Spleen (tissue), 11 donors: Measurements from ENCODE around the gene NMNAT2. TPM values are rescaled to one million over a fixed set of nuclear protein-coding genes. Genes with fewer than 3 reads are reported as not detected.
A peak's percentile ranks its signal among the peaks of the same experiment; 100 is the strongest.
"Not testable (repeated sequence)": the region's sequence is repeated elsewhere in the genome, so short reads cannot be mapped to it uniquely, and the experiment has no call there.

Source experiments
- DNase-seq: peaks from one replicate; pipeline ENCODE4 v3.0.0-alpha.2; 2020
- H3K27ac ChIP-seq, 8 donors: fragments of 200-600 bp; sonication (generic) in 7 of 8; 1 replicate in 4 of 8; 2 replicates in 4 of 8; pipeline versions ENCODE4 v1.5.0 to v1.8.0; 2016 to 2021; ENCODE audit warnings: inconsistent platforms in 4 of 8, mild to moderate bottlenecking in 4 of 8, moderate library complexity in 1 of 8
- H3K27me3 ChIP-seq, 7 donors: fragments of 200-600 bp; sonication (generic) in 6 of 7; replicated peaks in 1 of 7; 1 replicate in 4 of 7; 2 replicates in 3 of 7; pipeline versions ENCODE4 v1.5.0 to v1.8.0; 2016 to 2021; ENCODE audit warnings: inconsistent platforms in 3 of 7, mild to moderate bottlenecking in 1 of 7
- H3K36me3 ChIP-seq, 6 donors: fragments of 200-600 bp; sonication (generic) in 5 of 6; 1 replicate in 4 of 6; 2 replicates in 2 of 6; pipeline versions ENCODE4 v1.5.0 to v1.8.0; 2016 to 2021; ENCODE audit warnings: inconsistent platforms in 2 of 6
- H3K4me1 ChIP-seq, 6 donors: fragments of 200-600 bp; sonication (generic) in 5 of 6; 1 replicate in 3 of 6; 2 replicates in 3 of 6; pipeline versions ENCODE4 v1.5.0 to v1.8.0; 2016 to 2021; ENCODE audit warnings: inconsistent platforms in 3 of 6
- H3K4me3 ChIP-seq, 8 donors: fragments of 200-600 bp; sonication (generic) in 7 of 8; 1 replicate in 4 of 8; 2 replicates in 4 of 8; pipeline versions ENCODE4 v1.5.0 to v1.8.0; 2016 to 2021; ENCODE audit warnings: inconsistent platforms in 4 of 8, mild to moderate bottlenecking in 4 of 8, moderate library complexity in 2 of 8
- H3K9me3 ChIP-seq, 8 donors: fragments of 200-600 bp; sonication (generic) in 7 of 8; 1 replicate in 4 of 8; 2 replicates in 4 of 8; pipeline versions ENCODE4 v1.5.0 to v1.8.0; 2016 to 2021; ENCODE audit warnings: inconsistent platforms in 4 of 8
- CTCF ChIP-seq, 11 experiments: fragments of 200-600 bp in 7 of 11; fragments of 450-650 bp in 4 of 11; sonication (generic) in 4 of 11; IDR thresholded peaks in 8 of 11; conservative IDR thresholded peaks in 3 of 11; 1 replicate in 7 of 11; 2 replicates in 4 of 11; pipeline versions ENCODE4 v1.4.0 to v1.8.0; 2016 to 2021; ENCODE audit warnings: antibody characterized with exemption in 11 of 11, inconsistent platforms in 4 of 11, mild to moderate bottlenecking in 1 of 11
- POLR2A ChIP-seq, 3 donors: fragments of 450-650 bp; IDR thresholded peaks; one replicate each; pipeline ENCODE4 v1.5.1; 2017; ENCODE audit warnings: antibody characterized with exemption in 3 of 3, mild to moderate bottlenecking in 1 of 3
- POLR2AphosphoS5 ChIP-seq, 3 donors: sonication (generic); formaldehyde crosslinking; IDR thresholded peaks; one replicate each; pipeline ENCODE4 v1.5.1; 2017; ENCODE audit warnings: antibody characterized with exemption in 3 of 3
- WGBS, 5 donors: extraction: QIAGEN DNeasy Blood & Tissue Kit in 3 of 5; methylation state at CpG; one replicate each; pipeline versions ENCODE4 v1.1.5 to v1.1.7; 2013 to 2018; 5-methylcytosine and 5-hydroxymethylcytosine counted together
- intact Hi-C: fragments of 100-400 bp; cut with DNase I; formaldehyde crosslinking; loops from one replicate; pipeline ENCODE4 v1.15.0; 2023; ENCODE audit warnings: low total_unique reads
- polyA plus RNA-seq, 3 donors: library from polyadenylated mRNA; stranded (reverse); fragments of 200-250 nt; gene quantifications; one replicate each; pipeline ENCODE4 v1.2.1, GENCODE V29; 2013
- total RNA-seq, 7 donors: library from RNA; depleted of rRNA in 3 of 7; stranded (reverse); fragments of >200 nt in 3 of 7; fragmentation: NEBNext Ultra II Directional in 4 of 7; extraction: Animal tissue kit (Norgen Biotek cat#: 25700) in 4 of 7; gene quantifications; one replicate each; pipeline versions ENCODE4 v1.1.0 to v1.2.1, GENCODE V29; 2016 to 2021
- donor health status: healthy with polysubstance abuse.
- donor health status: DM: no; HTN: no; CAD: no; lungs with moderate emphysema.
- donor health status: DM: no; HTN: no; CAD: no.
- donor health status: Bipolar disorder and iron deficiency.
- donor health status: healthy.
- donor health status: DM: no; HTN: no; CAD: no.
- donor health status: DM: yes; HTN: yes; CAD: no.

Gene NMNAT2
- total and polyA plus RNA-seq, 10 donors, result 0.05 to 1.7 (median 0.17) TPM

DNA sequence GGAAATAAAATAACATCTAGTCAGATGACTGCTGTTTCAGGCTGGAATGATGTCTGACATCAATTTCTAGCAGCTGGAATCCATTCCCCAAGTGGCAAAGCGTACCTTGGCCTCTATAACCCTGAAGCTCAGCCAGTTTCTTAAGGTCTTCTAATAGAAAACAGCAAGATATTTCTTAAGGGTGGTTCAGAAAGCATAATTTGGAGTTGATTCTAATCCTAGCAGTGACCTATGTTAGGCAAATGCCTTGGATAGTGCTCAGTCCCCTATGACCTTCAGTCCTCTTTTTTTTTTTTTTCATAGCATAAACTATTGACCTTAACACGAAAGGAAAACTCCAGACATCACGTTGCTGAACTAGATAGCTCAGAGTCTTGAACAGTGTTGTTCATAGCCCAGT, 175.6 kb downstream of the NMNAT2 start:
- 63 to 79% (median 72%) methylated on average over 3 of the region's 3 CpGs for WGBS, 5 donors
- H3K9me3 ChIP-seq, result no peaks in the 10 kb centered on the region
- no peak for DNase-seq
- no peak overlapping the region for H3K4me3 ChIP-seq
- H3K36me3 ChIP-seq, result no peaks in the 10 kb centered on the region
- TF ChIP-seq POLR2AphosphoS5 (IDR thresholded peaks at IDR 0.05) (no peak), CTCF (IDR thresholded peaks at IDR 0.05 in 8 of 11, conservative IDR thresholded peaks at IDR 0.05 in 3 of 11) (no peak), POLR2A (IDR thresholded peaks at IDR 0.05) (no peak)
- peak overlapping the region in 4 of 8 donors; percentile 41 to 88 (median 80) for H3K27ac ChIP-seq
- peaks cover 0 to 2% (median 0%) of the 10 kb centered on the region in 7 donors for H3K27me3 ChIP-seq
- intact Hi-C loops, result no loop called here
- peaks cover 0 to 24% (median 3%) of the 10 kb centered on the region in 6 donors for H3K4me1 ChIP-seq

DNA sequence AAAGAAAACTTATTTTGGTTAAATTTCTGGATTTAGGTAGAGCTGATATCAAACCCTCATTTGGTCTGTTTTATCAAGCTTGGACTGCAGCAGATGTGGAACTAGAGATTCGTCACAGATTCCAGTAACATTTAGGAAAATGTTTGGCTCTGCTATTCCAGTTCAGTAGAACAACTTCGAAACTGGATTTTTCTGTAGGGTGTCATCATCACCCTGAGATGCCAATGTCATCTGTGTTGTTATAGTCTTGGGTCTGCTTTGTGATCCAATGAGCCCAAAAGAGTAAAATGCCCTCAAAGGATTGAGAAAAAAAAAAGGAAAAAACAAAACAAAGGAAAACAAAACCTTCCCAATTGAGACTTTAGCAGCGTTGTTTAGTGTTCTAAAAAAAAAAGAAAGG, 176.7 kb downstream of the NMNAT2 start:
- TF ChIP-seq CTCF (IDR thresholded peaks at IDR 0.05 in 8 of 11, conservative IDR thresholded peaks at IDR 0.05 in 3 of 11) (no peak), POLR2A (IDR thresholded peaks at IDR 0.05) (no peak), POLR2AphosphoS5 (IDR thresholded peaks at IDR 0.05) (no peak)
- Histone ChIP-seq H3K4me3 (no peak overlapping the region), H3K9me3 (no peaks in the 10 kb centered on the region), H3K27ac (no peak overlapping the region), H3K4me1 (peaks cover 0 to 24% (median 3%) of the 10 kb centered on the region in 6 donors), H3K27me3 (peaks cover 0 to 2% (median 0%) of the 10 kb centered on the region in 7 donors), H3K36me3 (no peaks in the 10 kb centered on the region)
- 72 to 89% (median 83%) methylated on average over 3 of the region's 3 CpGs for WGBS, 5 donors
- no peak for DNase-seq
- intact Hi-C loops, result no loop called here

DNA sequence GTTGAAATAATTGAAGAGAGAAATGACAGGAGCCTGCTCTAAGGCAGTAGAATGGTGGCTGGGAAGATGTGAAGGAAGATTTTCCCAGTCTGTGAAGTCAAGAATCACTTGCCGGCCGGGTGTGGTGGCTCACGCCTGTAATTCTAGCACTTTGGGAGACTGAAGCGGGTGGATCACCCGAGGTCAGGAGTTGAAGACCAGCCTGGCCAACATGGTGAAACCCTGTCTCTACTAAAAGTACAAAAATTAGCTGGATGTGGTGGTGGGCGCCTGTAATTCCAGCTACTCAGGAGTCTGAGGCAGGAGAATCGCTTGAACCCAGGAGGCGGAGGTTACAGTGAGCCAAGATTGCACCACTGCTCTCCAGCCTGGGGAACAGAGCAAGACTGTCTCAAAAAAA, 177.3 kb downstream of the NMNAT2 start:
- not testable (repeated sequence) for H3K27ac ChIP-seq, H3K36me3 ChIP-seq

GRCh38 chr1:183240526-183240825, 177.7 kb downstream of the NMNAT2 start:
- no peak for TF ChIP-seq POLR2AphosphoS5 (IDR thresholded peaks at IDR 0.05)
- TF ChIP-seq CTCF (IDR thresholded peaks at IDR 0.05 in 8 of 11, conservative IDR thresholded peaks at IDR 0.05 in 3 of 11), result no peak
- TF ChIP-seq POLR2A (IDR thresholded peaks at IDR 0.05), result no peak
- DNase-seq, result no peak
- no peak overlapping the region for H3K4me3 ChIP-seq
- no peaks in the 10 kb centered on the region for H3K36me3 ChIP-seq
- H3K9me3 ChIP-seq, result no peaks in the 10 kb centered on the region
- no peak overlapping the region for H3K27ac ChIP-seq
- WGBS, 5 donors, result 82 to 92% (median 87%) methylated on average over 4 of the region's 4 CpGs
- peaks cover 0 to 24% (median 3%) of the 10 kb centered on the region in 6 donors for H3K4me1 ChIP-seq
- intact Hi-C loops, result no loop called here
- H3K27me3 ChIP-seq, result peaks cover 0 to 2% (median 0%) of the 10 kb centered on the region in 7 donors

More for the DNA sequence above, 177.3 kb downstream of the NMNAT2 start:
- DNase-seq, H3K4me3 ChIP-seq, H3K9me3 ChIP-seq, intact Hi-C loops, H3K27me3 ChIP-seq: not testable (repeated sequence)
- WGBS, 5 donors, result 83 to 95% (median 91%) methylated on average over 8 of the region's 8 CpGs
- H3K4me1 ChIP-seq, result peaks cover 0 to 24% (median 3%) of the 10 kb centered on the region in 6 donors
